Measurements from ENCODE around the gene C7orf25.

Gene C7orf25

DNA sequence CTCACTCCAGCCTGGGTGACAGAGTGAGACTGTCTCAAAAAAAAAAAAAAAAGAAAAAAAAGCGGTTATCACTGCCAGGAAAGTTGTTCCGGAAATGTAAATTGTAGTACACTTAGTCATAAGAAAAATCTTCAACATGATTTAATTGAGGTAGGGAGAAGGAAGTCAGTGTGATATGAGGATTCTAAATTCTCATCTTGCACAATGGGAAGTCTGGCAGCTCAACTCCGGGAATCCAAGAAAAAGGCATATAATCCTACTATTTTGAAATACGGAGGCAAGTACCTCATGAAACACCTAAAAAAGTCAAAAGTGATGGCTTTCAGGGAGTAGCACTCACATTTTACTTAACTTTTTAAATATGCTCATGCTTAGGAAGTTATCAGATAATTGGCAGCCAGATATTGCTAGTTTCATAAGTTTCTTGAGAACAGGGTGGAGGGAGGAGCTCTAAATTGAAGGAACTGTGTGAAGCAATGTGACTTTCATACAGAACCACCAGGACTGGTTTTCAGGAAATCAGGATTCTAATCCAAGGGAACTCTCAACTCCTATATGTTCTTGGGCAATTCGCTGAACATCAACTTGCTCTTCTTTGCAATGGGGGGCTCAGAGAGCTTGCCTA, 2.7 kb upstream of the C7orf25 start:
- H3K36me3 ChIP-seq (ENCODE audit: control insufficient read depth in 2 of 2, insufficient read depth in 1 of 2, low read length in 2 of 2): peaks cover 20 to 52% of the 10 kb centered on the region in 2 experiments
- no peak for TF ChIP-seq ZBTB48 (tag by site-specific recombination; IDR thresholded peaks at IDR 0.05)
- no peaks in the 10 kb centered on the region for H3K9me3 ChIP-seq (ENCODE audit: control insufficient read depth, insufficient read depth, low read depth, low read length)
- H3K27ac ChIP-seq (ENCODE audit: extremely low read depth, low read depth, low read length): no peak overlapping the region
- POLR2A ChIA-PET: interaction anchor here (1.4 kb wide), 1 partner anchor 14 kb away, joined by 4 read pairs; no protein-coding TSS in a partner anchor
- CTCF ChIA-PET: interaction anchor here (0.6 to 1.5 kb wide), 2 partner anchors 974 to 1080 kb away, joined by 3 to 5 read pairs; no protein-coding TSS in a partner anchor
- no peak overlapping the region for H3K4me3 ChIP-seq (ENCODE audit: low read depth, low read length)
- no peaks in the 10 kb centered on the region for H3K4me1 ChIP-seq (ENCODE audit: control insufficient read depth, insufficient read depth, low read length)

DNA sequence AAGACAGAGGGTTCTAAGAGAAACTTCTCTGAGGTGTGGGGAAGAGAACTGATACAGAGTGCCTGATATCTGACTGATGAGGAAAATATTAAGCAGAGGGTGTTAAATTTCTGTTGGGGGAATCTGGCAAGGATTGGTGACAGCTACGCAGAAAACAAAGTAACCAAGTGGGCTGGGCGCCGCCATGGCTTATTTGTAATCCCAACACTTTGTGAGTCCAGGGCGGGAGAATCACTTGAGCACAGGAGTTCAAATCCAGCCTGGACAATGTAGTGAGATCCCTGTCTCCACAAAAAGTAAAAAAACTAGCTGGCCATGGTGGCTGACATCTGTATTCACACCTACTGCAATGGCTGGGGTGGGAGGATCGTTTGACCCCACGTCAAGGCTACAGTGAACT, 2.1 kb upstream of the C7orf25 start:
- Histone ChIP-seq H3K36me3 (ENCODE audit: control insufficient read depth in 2 of 2, insufficient read depth in 1 of 2, low read length in 2 of 2) (peaks cover 15 to 47% of the 10 kb centered on the region in 2 experiments), H3K9me3 (ENCODE audit: control insufficient read depth, insufficient read depth, low read depth, low read length) (no peaks in the 10 kb centered on the region), H3K4me1 (ENCODE audit: control insufficient read depth, insufficient read depth, low read length) (no peaks in the 10 kb centered on the region), H3K27ac (ENCODE audit: extremely low read depth, low read depth, low read length) (no peak overlapping the region), H3K4me3 (ENCODE audit: low read depth, low read length) (no peak overlapping the region)
- ChIA-PET CTCF (interaction anchor here (0.6 to 1.1 kb wide), 2 partner anchors 974 to 1080 kb away, joined by 3 read pairs; no protein-coding TSS in a partner anchor), POLR2A (no interaction called here)
- TF ChIP-seq HOXA7 (CRISPR knock-in tag; IDR thresholded peaks at IDR 0.05; ENCODE audit: borderline replicate concordance): no peak
- TF ChIP-seq ZNF121 (tag by site-specific recombination; IDR thresholded peaks at IDR 0.05): peak; percentile 74

- no peak overlapping the region for H3K27ac ChIP-seq (ENCODE audit: extremely low read depth, low read depth, low read length)
- no peak overlapping the region for H3K4me3 ChIP-seq (ENCODE audit: low read depth, low read length)
- TF ChIP-seq ZNF266 (tag by site-specific recombination; IDR thresholded peaks at IDR 0.05; ENCODE audit: low read depth): no peak
- ChIA-PET POLR2A (no interaction called here), CTCF (interaction anchor here (0.7 to 1.1 kb wide), 4 partner anchors 13 to 973 kb away, joined by 3 read pairs; no protein-coding TSS in a partner anchor)
- no peaks in the 10 kb centered on the region for H3K4me1 ChIP-seq (ENCODE audit: control insufficient read depth, insufficient read depth, low read length)
- no peaks in the 10 kb centered on the region for H3K9me3 ChIP-seq (ENCODE audit: control insufficient read depth, insufficient read depth, low read depth, low read length)
- H3K36me3 ChIP-seq (ENCODE audit: control insufficient read depth in 2 of 2, insufficient read depth in 1 of 2, low read length in 2 of 2): peaks cover 11 to 44% of the 10 kb centered on the region in 2 experiments
Observed at GRCh38 chr7:42913591-42913990, 1.7 kb upstream of the C7orf25 start.

- no peak overlapping the region for H3K4me3 ChIP-seq (ENCODE audit: low read depth, low read length)
- POLR2A ChIA-PET: interaction anchor here (1.0 to 1.4 kb wide), 3 partner anchors 17 to 22 kb away, joined by 3 to 5 read pairs (median 4); partner anchors contain the start of genes MRPL32 and PSMA2
Observed at GRCh38 chr7:42910306-42910705, 1.6 kb downstream of the C7orf25 start.

DNA sequence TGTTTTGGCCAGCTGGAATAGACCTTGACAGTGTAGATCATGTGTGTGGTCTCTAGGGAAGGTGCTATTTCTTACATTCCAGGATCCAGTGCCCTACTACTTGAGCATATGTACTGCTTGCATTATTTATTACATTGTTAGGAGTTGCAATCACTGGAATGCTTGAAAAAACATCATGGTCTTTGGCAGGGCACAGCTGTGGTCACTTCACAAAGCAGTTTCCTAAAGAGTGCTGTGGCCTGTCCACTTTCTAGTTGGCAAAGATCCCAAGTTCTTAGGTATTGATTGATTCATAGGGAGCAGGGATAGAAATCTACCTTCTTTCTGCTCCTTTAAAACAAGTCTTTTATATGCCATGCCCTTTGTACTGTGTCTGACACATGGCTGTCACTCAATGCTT, 4.6 kb downstream of the C7orf25 start:
- H3K27ac ChIP-seq (ENCODE audit: extremely low read depth, low read depth, low read length): no peak overlapping the region
- no peak for TF ChIP-seq KLF17 (tag by site-specific recombination; IDR thresholded peaks at IDR 0.05)
- no peaks in the 10 kb centered on the region for H3K4me1 ChIP-seq (ENCODE audit: control insufficient read depth, insufficient read depth, low read length)
- POLR2A ChIA-PET: no interaction called here
- H3K36me3 ChIP-seq (ENCODE audit: control insufficient read depth in 2 of 2, insufficient read depth in 1 of 2, low read length in 2 of 2): peaks cover 0 to 11% of the 10 kb centered on the region in 2 experiments; a peak in 1 of 3 replicates
- H3K4me3 ChIP-seq (ENCODE audit: low read depth, low read length): no peak overlapping the region
- no peaks in the 10 kb centered on the region for H3K9me3 ChIP-seq (ENCODE audit: control insufficient read depth, insufficient read depth, low read depth, low read length)
- CTCF ChIA-PET: no interaction called here

More at GRCh38 chr7:42910306-42910705, 1.6 kb downstream of the C7orf25 start:
- Histone ChIP-seq H3K4me1 (ENCODE audit: control insufficient read depth, insufficient read depth, low read length) (no peaks in the 10 kb centered on the region), H3K36me3 (ENCODE audit: control insufficient read depth in 2 of 2, insufficient read depth in 1 of 2, low read length in 2 of 2) (peaks cover 0 to 19% of the 10 kb centered on the region in 2 experiments; a peak in 2 of 3 replicates), H3K27ac (ENCODE audit: extremely low read depth, low read depth, low read length) (no peak overlapping the region), H3K9me3 (ENCODE audit: control insufficient read depth, insufficient read depth, low read depth, low read length) (no peaks in the 10 kb centered on the region)
- CTCF ChIA-PET: no interaction called here
- TF ChIP-seq ZNF707 (tag by site-specific recombination; IDR thresholded peaks at IDR 0.05): no peak

DNA sequence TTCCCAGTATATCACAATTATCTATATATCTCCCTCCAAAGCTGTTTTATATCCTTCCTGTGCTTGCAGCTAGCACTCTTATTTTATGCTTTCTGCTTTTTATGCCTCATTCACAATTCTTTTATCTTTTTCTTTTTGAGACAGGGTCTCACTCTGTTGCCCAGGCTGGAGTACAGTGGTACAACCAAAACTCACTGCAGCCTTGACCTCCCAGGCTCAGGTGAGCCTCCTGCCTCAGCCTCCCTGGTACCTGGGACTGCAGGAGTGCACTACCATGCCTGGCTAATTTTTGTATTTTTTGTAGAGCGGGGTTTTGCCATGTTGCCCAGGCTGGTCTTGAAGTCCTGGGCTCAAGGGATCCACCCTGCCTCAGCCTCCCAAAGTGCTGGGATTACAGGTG, 5.7 kb downstream of the C7orf25 start:
- H3K27ac ChIP-seq (ENCODE audit: extremely low read depth, low read depth, low read length): no peak overlapping the region
- POLR2A ChIA-PET: no interaction called here

More for the DNA sequence above, 5.7 kb downstream of the C7orf25 start:
- H3K4me1 ChIP-seq (ENCODE audit: control insufficient read depth, insufficient read depth, low read length): no peaks in the 10 kb centered on the region
- peaks cover 0 to 11% of the 10 kb centered on the region in 2 experiments; a peak in 1 of 3 replicates for H3K36me3 ChIP-seq (ENCODE audit: control insufficient read depth in 2 of 2, insufficient read depth in 1 of 2, low read length in 2 of 2)
- TF ChIP-seq ZSCAN16 (tag by site-specific recombination; IDR thresholded peaks at IDR 0.05): no peak
- peak; percentile 51; the same call in 1 of the 2 replicates for TF ChIP-seq ZNF121 (tag by site-specific recombination; IDR thresholded peaks at IDR 0.05)
- no peaks in the 10 kb centered on the region for H3K9me3 ChIP-seq (ENCODE audit: control insufficient read depth, insufficient read depth, low read depth, low read length)
- H3K4me3 ChIP-seq (ENCODE audit: low read depth, low read length): no peak overlapping the region
- CTCF ChIA-PET: interaction anchor here (0.6 to 0.7 kb wide), 3 partner anchors 490 to 1173 kb away, joined by 3 to 4 read pairs (median 4); no protein-coding TSS in a partner anchor
